C4-2B (cell line): ENCODE results near the gene EMP2.

Experiments
- H3K27ac ChIP-seq: fragments of 450-650 bp; 2 replicates; pipeline ENCODE4 v1.5.1; 2017
- ZFX ChIP-seq: fragments of 450-650 bp; IDR thresholded peaks from 2 replicates; pipeline ENCODE4 v1.6.1; 2017
- TF ChIP-seq, protein P1 (sequence below): fragments of 450-650 bp; conservative IDR thresholded peaks from 2 replicates; pipeline ENCODE4 v1.5.1; 2017; ENCODE audit warnings: mild to moderate bottlenecking

EMP2 gene

DNA sequence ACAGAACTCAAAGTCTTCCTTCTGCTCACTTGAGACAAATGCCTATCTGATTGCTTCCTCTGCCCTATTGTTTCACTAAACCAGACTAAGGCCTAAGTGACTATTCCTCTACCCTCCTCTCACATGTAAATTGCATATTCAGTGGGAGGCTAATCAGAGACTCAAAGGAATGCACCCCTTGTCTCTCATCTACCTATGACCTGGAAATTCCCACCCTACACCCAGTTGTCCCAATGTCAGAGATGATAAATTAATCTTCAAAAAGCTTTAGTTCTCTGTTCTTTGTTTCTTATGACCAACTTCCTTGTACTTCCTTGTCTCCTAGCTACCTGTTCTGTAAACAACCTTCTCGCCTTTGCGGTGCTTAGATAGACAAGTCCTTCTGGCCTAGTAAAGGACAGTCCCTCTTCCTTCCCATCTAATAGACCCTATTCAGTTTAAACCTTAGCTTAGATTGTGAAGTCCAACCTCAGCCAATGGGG lies 76.0 kb downstream of the EMP2 start:
- TF ChIP-seq, protein P1, sequence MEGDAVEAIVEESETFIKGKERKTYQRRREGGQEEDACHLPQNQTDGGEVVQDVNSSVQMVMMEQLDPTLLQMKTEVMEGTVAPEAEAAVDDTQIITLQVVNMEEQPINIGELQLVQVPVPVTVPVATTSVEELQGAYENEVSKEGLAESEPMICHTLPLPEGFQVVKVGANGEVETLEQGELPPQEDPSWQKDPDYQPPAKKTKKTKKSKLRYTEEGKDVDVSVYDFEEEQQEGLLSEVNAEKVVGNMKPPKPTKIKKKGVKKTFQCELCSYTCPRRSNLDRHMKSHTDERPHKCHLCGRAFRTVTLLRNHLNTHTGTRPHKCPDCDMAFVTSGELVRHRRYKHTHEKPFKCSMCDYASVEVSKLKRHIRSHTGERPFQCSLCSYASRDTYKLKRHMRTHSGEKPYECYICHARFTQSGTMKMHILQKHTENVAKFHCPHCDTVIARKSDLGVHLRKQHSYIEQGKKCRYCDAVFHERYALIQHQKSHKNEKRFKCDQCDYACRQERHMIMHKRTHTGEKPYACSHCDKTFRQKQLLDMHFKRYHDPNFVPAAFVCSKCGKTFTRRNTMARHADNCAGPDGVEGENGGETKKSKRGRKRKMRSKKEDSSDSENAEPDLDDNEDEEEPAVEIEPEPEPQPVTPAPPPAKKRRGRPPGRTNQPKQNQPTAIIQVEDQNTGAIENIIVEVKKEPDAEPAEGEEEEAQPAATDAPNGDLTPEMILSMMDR: no peak
- no peak for TF ChIP-seq ZFX
- no peak overlapping the region for H3K27ac ChIP-seq

DNA sequence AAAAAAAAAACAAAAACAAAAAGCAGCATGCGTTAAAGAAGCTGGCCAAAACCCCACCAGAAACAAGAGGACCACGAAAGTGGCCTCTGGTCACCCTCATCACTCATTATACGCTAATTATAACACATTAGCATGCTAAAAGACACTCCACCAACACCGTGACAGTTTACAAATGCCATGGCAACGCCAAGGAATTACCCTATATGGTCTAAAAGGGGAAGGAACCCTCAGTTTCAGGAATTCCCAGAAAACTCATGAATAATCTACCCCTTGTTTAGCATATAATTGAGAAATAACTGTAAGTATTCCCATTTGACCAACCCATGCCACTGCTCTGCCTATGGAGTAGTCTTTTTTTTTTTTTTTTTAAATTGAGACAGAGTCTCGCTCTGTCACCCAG lies 77.6 kb downstream of the EMP2 start:
- no peak overlapping the region for H3K27ac ChIP-seq
- TF ChIP-seq ZFX: no peak
- TF ChIP-seq, protein P1: no peak

DNA sequence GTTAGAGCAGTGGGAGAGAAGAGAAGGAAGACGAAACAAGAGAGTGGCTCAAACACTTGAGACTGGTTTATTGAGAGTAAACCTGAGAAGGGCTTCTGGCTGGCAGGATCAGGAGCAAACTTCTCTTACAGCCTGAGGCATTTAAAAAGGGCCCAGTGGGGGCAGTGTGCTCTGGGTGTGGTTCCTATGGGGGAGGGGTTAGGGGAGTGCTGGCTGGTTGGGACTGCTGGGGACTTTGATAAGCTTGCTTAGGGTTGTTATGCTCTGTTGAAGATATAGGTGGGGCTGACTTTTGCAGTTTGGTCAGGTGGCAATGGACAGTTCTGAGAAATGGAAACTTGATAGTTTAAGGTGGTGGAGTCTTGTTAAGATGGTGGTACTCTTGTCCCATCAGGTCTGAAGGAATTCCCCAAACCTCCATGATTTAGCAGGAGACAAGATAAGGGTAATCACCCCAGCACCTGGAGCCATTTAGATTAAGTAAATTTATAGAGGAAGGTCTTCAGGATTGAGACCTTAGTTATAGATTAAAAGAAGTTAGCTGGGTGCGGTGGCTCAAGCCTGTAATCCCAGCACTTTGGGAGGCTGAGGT lies 79.3 kb downstream of the EMP2 start:
- TF ChIP-seq, protein P1: no peak
- TF ChIP-seq ZFX: no peak
- no peak overlapping the region for H3K27ac ChIP-seq

DNA sequence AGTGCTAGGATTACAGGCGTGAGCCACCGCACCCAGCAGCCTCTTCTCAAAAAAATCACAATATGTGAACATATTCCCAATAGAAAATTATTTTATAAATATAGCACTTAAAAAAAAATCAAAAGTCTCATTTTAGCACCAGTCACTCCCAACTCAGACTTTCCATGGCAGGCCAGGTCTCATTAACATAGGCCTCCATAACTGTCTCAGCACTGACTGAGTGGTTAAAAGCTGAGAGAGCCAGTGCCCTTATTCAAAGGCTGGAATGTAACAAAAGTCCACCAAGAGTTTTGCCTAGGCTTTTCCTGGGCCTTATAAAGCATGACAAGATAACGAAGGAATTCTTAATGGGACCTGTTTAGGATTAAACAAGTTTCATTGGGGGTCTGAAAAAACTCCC lies 79.8 kb downstream of the EMP2 start:
- H3K27ac ChIP-seq: no peak overlapping the region
- no peak for TF ChIP-seq ZFX
- TF ChIP-seq, protein P1: no peak

DNA sequence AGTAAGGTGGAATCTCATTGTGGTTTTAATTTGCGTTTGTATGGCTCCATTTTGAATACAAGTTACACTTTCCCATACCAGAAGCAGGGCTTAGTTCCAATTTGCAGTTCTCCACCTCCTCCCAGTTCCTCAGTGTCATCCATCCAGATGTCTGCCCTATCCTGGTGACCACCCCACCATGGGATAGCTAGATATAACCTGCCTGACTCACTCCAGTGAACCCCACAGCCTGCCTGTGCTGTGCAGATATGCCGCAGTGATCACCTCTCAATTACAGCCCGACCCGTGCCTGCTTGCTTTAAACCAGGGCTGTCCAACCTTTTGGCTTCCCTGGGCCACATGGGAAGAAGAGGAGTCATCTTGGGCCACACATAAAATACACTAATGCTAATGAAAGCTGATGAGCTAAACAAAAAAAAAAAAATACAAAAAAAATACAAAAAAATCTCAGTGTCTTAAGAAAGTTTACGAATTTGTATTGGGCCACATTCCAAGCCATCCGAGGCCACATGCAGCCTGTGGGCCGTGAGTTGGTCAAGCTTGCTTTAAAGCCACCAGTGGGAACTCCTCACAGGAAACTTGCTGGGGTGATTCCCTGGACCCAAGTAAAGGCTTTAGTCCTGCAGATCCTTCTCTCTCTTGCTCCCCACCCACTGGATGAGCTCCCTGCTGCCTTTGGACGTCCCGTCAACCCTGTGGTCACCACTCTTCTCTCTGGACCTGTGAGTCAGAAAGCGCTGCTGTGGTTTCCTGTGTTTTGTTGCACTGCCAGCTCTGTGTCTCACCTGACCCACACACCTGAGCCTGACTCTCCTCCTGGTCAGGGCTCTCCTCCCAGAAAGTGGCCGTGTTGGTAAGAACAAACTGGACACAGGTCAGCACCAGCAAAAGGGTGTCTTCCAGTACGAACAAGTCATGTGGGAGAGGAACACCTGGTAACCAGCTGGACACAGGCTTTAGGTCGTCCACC lies 83.0 kb downstream of the EMP2 start:
- TF ChIP-seq ZFX: no peak
- no peak overlapping the region for H3K27ac ChIP-seq

DNA sequence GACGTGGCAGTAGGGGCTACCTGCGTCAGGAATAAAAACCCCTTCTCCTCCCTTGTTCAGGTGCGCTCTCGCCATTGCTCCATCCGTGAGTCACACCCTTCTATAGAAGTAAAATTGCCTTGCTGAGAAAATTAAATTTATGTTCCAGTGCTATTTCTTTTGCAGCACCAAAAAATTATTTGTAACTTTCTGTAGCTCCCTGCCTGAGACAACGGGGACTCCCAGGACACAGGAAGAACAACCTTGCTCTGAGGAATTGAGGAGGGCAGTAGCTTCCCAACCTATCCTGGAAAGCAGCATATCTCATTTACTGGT lies 85.4 kb downstream of the EMP2 start:
- no peak for TF ChIP-seq ZFX
- TF ChIP-seq, protein P1: no peak
- H3K27ac ChIP-seq: no peak overlapping the region

DNA sequence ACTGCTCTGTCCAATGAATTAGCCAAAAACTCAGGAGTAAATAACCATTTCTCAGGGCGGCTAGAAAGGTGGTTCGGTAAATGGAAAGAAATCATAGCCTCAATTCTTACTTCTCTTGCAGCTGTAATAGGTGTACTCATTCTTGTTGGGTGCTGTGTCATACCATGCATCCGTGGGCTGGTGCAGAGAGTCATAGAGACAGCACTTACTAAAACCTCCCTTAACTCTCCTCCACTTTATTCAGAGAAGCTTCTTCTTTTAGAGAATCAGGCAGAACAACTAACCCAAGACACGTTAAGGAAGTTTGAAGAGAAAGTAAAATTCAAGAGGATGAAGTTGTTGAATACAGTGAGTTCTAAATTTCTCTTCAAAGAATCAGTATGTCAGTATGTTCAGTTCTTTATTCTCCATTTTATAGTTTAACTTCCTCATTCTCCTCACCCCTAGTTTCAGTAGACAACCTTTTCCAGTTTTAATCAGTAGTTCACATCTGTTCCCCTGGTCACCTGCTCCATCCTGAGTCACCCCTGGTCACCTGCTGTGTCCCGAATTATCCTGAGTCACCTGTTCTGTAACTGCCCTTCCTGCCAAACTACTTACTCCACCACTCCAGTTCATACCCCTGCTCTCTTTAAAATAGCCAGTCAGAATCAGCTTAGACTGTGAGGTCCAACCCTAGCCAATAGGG lies 85.9 kb downstream of the EMP2 start:
- no peak overlapping the region for H3K27ac ChIP-seq
- TF ChIP-seq, protein P1: no peak
- no peak for TF ChIP-seq ZFX
